Vagina (tissue), 2 donors: ENCODE data around the gene ELMO1.

Experiments
- CTCF ChIP-seq, 3 experiments: fragments of 450-650 bp in 2 of 3; fragments of 200-600 bp in 1 of 3; sonication (generic) in 1 of 3; IDR thresholded peaks; one replicate each; pipeline ENCODE4 v1.5.1; 2017 to 2019; ENCODE audit warnings: antibody characterized with exemption in 3 of 3, mild to moderate bottlenecking in 2 of 3, moderate library complexity in 2 of 3
- POLR2A ChIP-seq, 2 donors: fragments of 450-650 bp; IDR thresholded peaks; one replicate each; pipeline ENCODE4 v1.6.1; 2017; ENCODE audit warnings: antibody characterized with exemption in 2 of 2, mild to moderate bottlenecking in 2 of 2, moderate library complexity in 2 of 2
- POLR2AphosphoS5 ChIP-seq, 2 donors: sonication (generic); formaldehyde crosslinking; IDR thresholded peaks; one replicate each; pipeline ENCODE4 v1.9.0; 2017; ENCODE audit warnings: antibody characterized with exemption in 2 of 2, mild to moderate bottlenecking in 2 of 2, low read depth in 1 of 2; ENCODE audit not compliant: insufficient read depth in 1 of 2

GRCh38 chr7:37410305-37411229 is 38.1 kb downstream of the ELMO1 start:
- TF ChIP-seq CTCF (IDR thresholded peaks at IDR 0.05): no peak
- no peak for TF ChIP-seq POLR2A (IDR thresholded peaks at IDR 0.05)
- no peak for TF ChIP-seq POLR2AphosphoS5 (IDR thresholded peaks at IDR 0.05; ENCODE audit: insufficient read depth in 1 of 2, low read depth in 1 of 2)
